Caco-2 (cell line): ENCODE data around the gene IL27RA. TPM values are rescaled to one million over a fixed set of nuclear protein-coding genes. Genes with fewer than 3 reads are reported as not detected.
A peak's percentile ranks its signal among the peaks of the same experiment; 100 is the strongest.

Experiments
- BruUV-seq: library from RNA; stranded (reverse); fragments of 400-500 nt; replicated peaks from 2 replicates; lab custom pipeline; 2021; lab: Mats Ljungman, UMichigan
- CTCF ChIA-PET: fragments of 300-600 bp; sonication (Branson Sonifier 250); formaldehyde crosslinking; loops from one replicate; lab custom pipeline; 2022; ENCODE audit warnings: antibody characterized with exemption; lab: Charles Lee
- POLR2A ChIA-PET: fragments of 300-600 bp; sonication (Branson Sonifier 250); formaldehyde crosslinking; loops from one replicate; lab custom pipeline; 2022; ENCODE audit warnings: antibody characterized with exemption; lab: Charles Lee
- DNase-seq, 2 experiments: peaks; one replicate each; pipeline versions ENCODE4 v3.0.0 to v3.0.0-alpha.2; 2020 to 2022
- H3K27me3 ChIP-seq: replicated peaks from 2 replicates; pipeline ENCODE4 v1.6.0; 2011; ENCODE audit warnings: low read length; ENCODE audit not compliant: control insufficient read depth, insufficient read depth
- H3K36me3 ChIP-seq: 2 replicates; pipeline ENCODE4 v1.5.1; 2011; ENCODE audit warnings: low read length; ENCODE audit not compliant: control insufficient read depth, insufficient read depth
- H3K4me1 ChIP-seq: fragments of 250-450 bp; sonication (Bioruptor Pico); 2 replicates; pipeline ENCODE4 v1.5.1; 2020; ENCODE audit warnings: mild to moderate bottlenecking
- H3K4me3 ChIP-seq: 2 replicates; pipeline ENCODE4 v1.5.1; 2011; ENCODE audit warnings: low read depth, mild to moderate bottlenecking, control low read depth, low read length
- H3K9me3 ChIP-seq: fragments of 250-450 bp; sonication (Bioruptor Pico); 2 replicates; pipeline ENCODE4 v1.5.1; 2020; ENCODE audit warnings: mild to moderate bottlenecking, moderate library complexity
- H3K27ac Mint-ChIP-seq: one replicate; pipeline ENCODE4 v1.8.0; 2022; ENCODE audit warnings: mixed read lengths; ENCODE audit not compliant: unreplicated experiment
- H3K27me3 Mint-ChIP-seq: one replicate; pipeline ENCODE4 v1.8.0; 2022; ENCODE audit warnings: mixed read lengths; ENCODE audit not compliant: insufficient read depth, unreplicated experiment
- H3K36me3 Mint-ChIP-seq: one replicate; pipeline ENCODE4 v1.8.0; 2022; ENCODE audit warnings: mild to moderate bottlenecking, mixed read lengths; ENCODE audit not compliant: insufficient read depth, unreplicated experiment
- H3K4me1 Mint-ChIP-seq: one replicate; pipeline ENCODE4 v1.8.0; 2022; ENCODE audit warnings: low read depth, mixed read lengths; ENCODE audit not compliant: unreplicated experiment
- H3K4me3 Mint-ChIP-seq: one replicate; pipeline ENCODE4 v1.8.0; 2022; ENCODE audit warnings: mild to moderate bottlenecking, moderate library complexity, mixed read lengths; ENCODE audit not compliant: unreplicated experiment
- H3K9me3 Mint-ChIP-seq: one replicate; pipeline ENCODE4 v1.8.0; 2022; ENCODE audit warnings: mixed read lengths; ENCODE audit not compliant: unreplicated experiment
- CTCF ChIP-seq, 2 experiments: fragments of 200-600 bp in 1 of 2; IDR thresholded peaks; 1 replicate in 1 of 2; 2 replicates in 1 of 2; pipeline versions ENCODE4 v1.5.1 to v1.8.0; 2011 to 2022; ENCODE audit warnings: antibody characterized with exemption in 1 of 2, control low read depth in 1 of 2, inconsistent platforms in 1 of 2, low read depth in 1 of 2, low read length in 1 of 2, mild to moderate bottlenecking in 1 of 2, moderate library complexity in 1 of 2; ENCODE audit not compliant: insufficient read depth in 1 of 2, severe bottlenecking in 1 of 2, unreplicated experiment in 1 of 2
- intact Hi-C: fragments of 100-400 bp; cut with micrococcal nuclease; formaldehyde crosslinking; loops from one replicate; pipeline ENCODE4 v1.10.0; 2022; ENCODE audit not compliant: unreplicated experiment
- total RNA-seq: library from RNA; stranded (reverse); gene quantifications from 2 replicates; pipeline ENCODE4 v1.2.3, GENCODE V29; 2022

The IL27RA gene
- total RNA-seq, 1 experiment from 2014 or later, result 4.7 TPM

GRCh38 chr19:13983213-13983889 lies 48.2 kb upstream of the IL27RA start:
- H3K36me3 ChIP-seq, result no peaks in the 10 kb centered on the region; the same call in 1 of the 2 replicates
- H3K4me3 ChIP-seq, result no peak overlapping the region
- DNase-seq, result no peak
- no peak for TF ChIP-seq CTCF (IDR thresholded peaks at IDR 0.05; ENCODE audit: insufficient read depth in 1 of 2, low read depth in 1 of 2, low read length in 1 of 2, severe bottlenecking in 1 of 2, unreplicated experiment in 1 of 2)
- no peak overlapping the region for H3K27ac Mint-ChIP-seq
- H3K4me1 ChIP-seq, result peaks cover 6% of the 10 kb centered on the region; the same call in 1 of the 2 replicates
- POLR2A ChIA-PET, result no interaction called here
- H3K27me3 ChIP-seq, result no peaks in the 10 kb centered on the region
- peaks cover 9% of the 10 kb centered on the region for H3K36me3 Mint-ChIP-seq
- no peaks in the 10 kb centered on the region for H3K9me3 Mint-ChIP-seq
- CTCF ChIA-PET, result no interaction called here
- intact Hi-C loops, result no loop called here
- no peaks in the 10 kb centered on the region for H3K4me1 Mint-ChIP-seq
- no TSS peak for BruUV-seq
- no peaks in the 10 kb centered on the region for H3K9me3 ChIP-seq
- no peaks in the 10 kb centered on the region for H3K27me3 Mint-ChIP-seq
- no peak overlapping the region for H3K4me3 Mint-ChIP-seq

GRCh38 chr19:13984186-13984585 lies 47.4 kb upstream of the IL27RA start:
- H3K27me3 ChIP-seq, result no peaks in the 10 kb centered on the region
- H3K4me1 ChIP-seq, result peaks cover 6% of the 10 kb centered on the region; the same call in 1 of the 2 replicates
- intact Hi-C loops, result no loop called here
- Mint-ChIP-seq H3K27me3 (no peaks in the 10 kb centered on the region), H3K4me3 (no peak overlapping the region), H3K9me3 (no peaks in the 10 kb centered on the region), H3K27ac (no peak overlapping the region), H3K36me3 (peaks cover 15% of the 10 kb centered on the region), H3K4me1 (peaks cover 4% of the 10 kb centered on the region)
- POLR2A ChIA-PET, result no interaction called here
- H3K9me3 ChIP-seq, result no peaks in the 10 kb centered on the region
- no TSS peak for BruUV-seq
- no peak for DNase-seq
- CTCF ChIA-PET, result no interaction called here
- TF ChIP-seq CTCF (IDR thresholded peaks at IDR 0.05; ENCODE audit: insufficient read depth in 1 of 2, low read depth in 1 of 2, low read length in 1 of 2, severe bottlenecking in 1 of 2, unreplicated experiment in 1 of 2), result no peak
- no peak overlapping the region for H3K4me3 ChIP-seq
- H3K36me3 ChIP-seq, result no peaks in the 10 kb centered on the region; the same call in 1 of the 2 replicates

- Mint-ChIP-seq H3K36me3 (peaks cover 15% of the 10 kb centered on the region), H3K4me3 (no peak overlapping the region), H3K9me3 (no peaks in the 10 kb centered on the region), H3K27me3 (no peaks in the 10 kb centered on the region), H3K27ac (peak overlapping the region; percentile 77), H3K4me1 (peaks cover 10% of the 10 kb centered on the region)
- H3K9me3 ChIP-seq, result no peaks in the 10 kb centered on the region
- no peak for DNase-seq
- H3K4me1 ChIP-seq, result no peaks in the 10 kb centered on the region
- ChIA-PET CTCF (no interaction called here), POLR2A (interaction anchor here (0.6 kb wide), 1 partner anchor 57 kb away, joined by 4 read pairs; no protein-coding TSS in a partner anchor)
- BruUV-seq, result no TSS peak
- no peaks in the 10 kb centered on the region for H3K27me3 ChIP-seq
- no peak for TF ChIP-seq CTCF (IDR thresholded peaks at IDR 0.05; ENCODE audit: insufficient read depth in 1 of 2, low read depth in 1 of 2, low read length in 1 of 2, severe bottlenecking in 1 of 2, unreplicated experiment in 1 of 2)
- intact Hi-C loops, result no loop called here
- H3K4me3 ChIP-seq, result no peak overlapping the region
- H3K36me3 ChIP-seq, result no peaks in the 10 kb centered on the region; the same call in 1 of the 2 replicates
These were observed 46.5 kb upstream of the IL27RA start for GRCh38 chr19:13984875-13985741.
